HG03135 (cell line): Measurements from ENCODE around the gene TAS2R10.
"Not testable (repeated sequence)": the region's sequence is repeated elsewhere in the genome, so short reads cannot be mapped to it uniquely, and the experiment has no call there.

Experiments used
- ATAC-seq: cut with Tn5 transposase; IDR thresholded peaks from one replicate; pipeline ENCODE4 v1.9.1; 2021; ENCODE audit warnings: mild to moderate bottlenecking, moderate library complexity; ENCODE audit not compliant: unreplicated experiment

TAS2R10 gene

GRCh38 chr12:10826258-10826657, at the start of gene TAS2R10:
Gene TAS2R10, minus strand, starts transcription at chr12:10826358. Its CDS starts 89 bp downstream, at chr12:10826269.
- ATAC-seq: no peak

DNA sequence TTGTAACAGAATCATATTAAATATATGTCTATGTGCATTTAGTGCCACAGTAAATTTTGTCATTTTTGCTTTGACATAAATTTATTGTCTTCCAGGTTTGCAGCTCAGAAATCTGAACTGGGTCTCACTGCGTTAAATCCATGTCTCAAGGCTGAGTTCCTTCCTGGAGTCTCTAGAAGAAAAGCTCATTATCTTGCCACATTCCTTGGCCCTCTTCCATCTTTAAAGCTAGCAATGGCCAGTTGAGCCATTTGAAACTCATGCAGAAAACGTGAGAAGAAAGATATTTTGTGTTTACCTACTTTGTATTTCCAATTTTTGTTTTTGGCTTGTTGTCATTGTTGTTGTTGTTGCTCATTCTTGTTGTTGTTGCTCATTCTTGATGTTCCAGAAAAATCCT, 47.2 kb upstream of the TAS2R10 start:
- no peak for ATAC-seq

DNA sequence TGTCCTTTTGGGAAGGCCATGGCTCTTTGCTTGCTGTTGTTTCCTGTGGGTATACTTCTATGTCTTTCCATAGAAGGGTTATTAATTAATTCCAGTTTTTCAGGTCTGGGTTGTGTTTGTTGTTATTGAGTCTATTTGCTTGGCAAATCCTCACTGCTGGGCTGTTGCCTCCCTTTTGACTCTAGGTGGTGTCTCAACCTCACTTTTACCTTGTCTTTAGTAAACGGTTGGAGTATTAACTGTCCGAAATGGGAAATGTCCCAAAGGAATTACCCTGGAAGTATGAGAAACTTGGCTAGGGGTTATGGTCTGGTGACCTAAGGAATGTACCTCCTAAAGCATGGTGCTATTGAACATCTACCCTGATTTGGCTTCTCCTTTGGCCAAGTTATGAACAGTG, 41.2 kb upstream of the TAS2R10 start:
- no peak for ATAC-seq

GRCh38 chr12:10863512-10864218, 37.5 kb upstream of the TAS2R10 start:
- ATAC-seq: no peak

DNA sequence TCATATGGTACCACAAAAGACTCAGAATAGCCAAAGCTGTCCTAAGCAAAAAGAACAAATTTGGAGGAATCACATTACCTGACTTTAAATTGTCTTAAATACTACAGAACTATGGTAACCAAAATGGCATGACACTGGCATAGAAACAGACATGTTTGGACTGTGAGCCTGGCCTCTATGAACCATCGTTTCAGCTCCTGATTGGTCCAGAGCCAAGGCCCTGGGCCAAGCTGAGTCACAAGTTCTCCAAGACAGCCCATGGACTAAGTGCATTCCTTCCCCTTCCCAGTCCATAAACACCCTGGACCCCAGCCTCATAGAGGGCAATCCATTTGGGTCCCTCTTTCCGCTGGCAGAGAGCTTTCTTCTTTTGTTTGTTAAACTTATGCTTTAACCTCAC, 35.2 kb upstream of the TAS2R10 start:
- no peak for ATAC-seq

DNA sequence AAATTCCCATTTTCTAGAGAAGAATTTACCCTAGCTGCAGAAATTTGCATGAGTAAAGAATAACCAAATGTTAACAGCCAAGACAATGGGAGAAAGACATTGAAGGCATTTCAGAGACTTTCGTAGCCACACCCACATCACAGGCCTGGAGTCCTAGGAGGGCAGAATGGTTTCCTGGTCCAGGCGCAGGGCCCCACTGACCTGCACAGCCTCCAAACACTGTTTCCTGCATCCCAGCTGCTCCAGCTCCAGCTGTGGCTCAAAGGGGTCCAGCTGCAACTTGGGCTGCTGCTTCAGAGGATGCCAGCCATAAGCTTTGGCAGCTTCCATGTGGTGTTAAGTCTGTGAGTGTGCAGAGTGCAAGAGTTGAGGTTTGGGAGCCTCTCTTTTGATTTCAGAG, 29.6 kb upstream of the TAS2R10 start:
- no peak for ATAC-seq

- no peak for ATAC-seq
Measured at GRCh38 chr12:10853776-10854175, 27.6 kb upstream of the TAS2R10 start.

DNA sequence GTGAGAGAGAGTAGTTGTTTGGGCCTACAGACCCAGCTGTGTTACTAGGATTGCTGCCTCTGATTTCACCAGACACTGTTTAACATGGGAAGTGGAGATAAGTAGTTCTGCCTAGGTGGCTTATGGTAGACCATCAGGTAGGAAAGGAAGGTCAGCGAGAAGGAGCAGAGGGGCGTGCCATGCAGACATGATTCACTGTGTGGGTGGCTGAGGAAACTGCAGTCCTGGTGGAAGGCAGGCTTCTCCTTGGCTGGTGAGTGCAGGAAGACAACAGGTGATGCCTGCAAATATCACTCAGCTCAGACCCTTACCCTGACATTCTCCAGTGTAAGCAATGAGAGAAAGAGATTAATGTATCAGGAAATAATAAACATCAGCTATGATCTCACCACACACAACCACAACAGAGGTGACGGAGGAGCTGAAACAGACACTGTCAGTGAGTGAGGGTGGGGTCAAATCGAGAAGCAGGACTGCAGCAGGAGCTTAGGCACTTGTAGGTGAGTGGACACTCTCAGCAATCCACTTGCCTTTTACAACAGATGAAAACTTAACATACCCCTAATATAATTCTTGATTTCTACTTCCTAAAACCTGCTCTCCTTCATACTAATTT, 25.2 kb upstream of the TAS2R10 start:
- ATAC-seq: no peak

DNA sequence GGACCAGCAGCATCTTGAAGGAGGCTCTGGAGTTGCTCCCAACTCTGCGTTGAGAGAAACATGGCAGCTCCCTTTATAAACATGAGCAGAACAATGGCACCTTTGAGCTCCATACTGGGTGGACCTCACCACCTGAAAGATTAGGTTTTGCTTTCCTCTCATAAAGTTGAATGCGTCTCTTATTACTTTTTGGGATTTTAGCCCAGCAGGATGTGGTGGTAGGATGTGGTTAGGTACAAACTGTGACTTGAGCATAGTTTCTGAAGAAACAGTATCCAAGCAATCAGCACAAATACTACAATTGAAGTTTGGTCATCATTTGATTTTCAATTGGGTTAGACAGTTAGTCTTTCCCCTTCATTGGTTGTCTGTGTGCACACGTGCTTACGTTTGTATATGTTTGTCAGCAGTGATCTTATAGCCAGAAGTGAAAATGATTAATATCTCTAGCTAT, 23.3 kb upstream of the TAS2R10 start, which contains the start of gene PRR4:
Gene PRR4, minus strand, starts transcription at position 51 of the 454 bp plus-strand sequence. Its CDS starts 38 bp downstream, at position 13.
- ATAC-seq: no peak

DNA sequence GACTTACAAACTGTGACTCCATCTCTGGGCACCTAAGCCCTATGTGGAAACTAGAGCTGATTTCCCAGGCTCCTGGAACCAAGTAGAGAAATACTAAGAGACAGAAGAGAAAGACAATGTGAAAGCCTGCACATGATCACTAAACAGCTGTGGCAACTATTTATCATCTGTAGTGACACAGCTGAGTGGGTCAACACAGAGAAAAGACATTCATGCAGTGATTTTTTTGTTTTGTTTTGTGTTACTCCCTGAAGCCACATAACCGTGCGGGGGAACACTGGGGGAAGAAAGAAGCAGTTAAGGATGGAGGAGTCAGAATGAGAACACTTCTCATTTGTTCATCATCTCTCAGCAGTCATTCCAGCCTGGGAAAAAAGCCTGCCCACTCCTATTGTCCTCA, 21.6 kb upstream of the TAS2R10 start:
- no peak for ATAC-seq

- no peak for ATAC-seq
Measured at GRCh38 chr12:10842862-10843261, 16.7 kb upstream of the TAS2R10 start.

DNA sequence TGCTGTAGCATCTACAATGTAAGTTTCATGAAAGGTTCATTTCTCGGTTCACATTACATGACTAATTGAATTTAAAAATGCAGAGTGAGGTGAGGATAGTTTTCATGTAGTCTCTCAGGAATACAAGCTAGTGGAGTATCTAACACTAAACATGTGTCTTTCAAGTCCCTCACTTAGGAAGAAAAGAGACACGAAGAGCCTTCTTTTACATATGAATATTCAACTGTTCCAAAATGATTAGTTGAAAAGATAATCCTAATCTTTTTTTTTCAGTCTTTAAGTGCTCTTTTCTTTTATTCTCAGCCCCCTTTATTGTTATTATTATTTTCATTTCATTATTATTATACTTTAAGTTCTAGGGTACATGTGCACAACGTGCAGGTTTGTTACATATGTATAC, 12.3 kb upstream of the TAS2R10 start:
- no peak for ATAC-seq

- ATAC-seq: no peak
Measured at GRCh38 chr12:10829994-10830393, 3.8 kb upstream of the TAS2R10 start.

- ATAC-seq: no peak
Measured at GRCh38 chr12:10824957-10825356, 1.2 kb downstream of the TAS2R10 start.

- no peak for ATAC-seq
Measured at GRCh38 chr12:10811883-10812536, 14.1 kb downstream of the TAS2R10 start.

DNA sequence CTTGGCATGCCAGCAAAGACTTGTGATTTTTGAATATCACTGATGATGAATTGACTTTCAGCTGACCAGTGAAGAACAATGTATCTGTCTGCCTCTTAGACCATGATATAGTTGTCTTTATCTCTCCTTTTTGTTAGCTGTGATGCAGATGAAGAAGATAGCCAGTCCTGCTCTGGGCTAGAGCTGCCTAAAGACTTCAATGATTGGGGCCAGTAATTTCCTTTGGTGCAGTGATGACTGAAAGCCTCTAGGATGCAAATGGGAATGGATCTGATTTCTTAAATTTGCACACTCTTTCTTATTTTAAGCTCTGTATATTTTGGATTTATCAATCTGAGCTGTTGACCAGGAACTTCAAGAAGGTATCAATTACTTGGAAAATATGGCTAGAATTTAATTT, 16.1 kb downstream of the TAS2R10 start, which contains the start of gene TAS2R9:
Gene TAS2R9, minus strand, starts transcription at position 101 of the 400 bp plus-strand sequence. Its CDS starts 93 bp downstream, at position 8.
- no peak for ATAC-seq

DNA sequence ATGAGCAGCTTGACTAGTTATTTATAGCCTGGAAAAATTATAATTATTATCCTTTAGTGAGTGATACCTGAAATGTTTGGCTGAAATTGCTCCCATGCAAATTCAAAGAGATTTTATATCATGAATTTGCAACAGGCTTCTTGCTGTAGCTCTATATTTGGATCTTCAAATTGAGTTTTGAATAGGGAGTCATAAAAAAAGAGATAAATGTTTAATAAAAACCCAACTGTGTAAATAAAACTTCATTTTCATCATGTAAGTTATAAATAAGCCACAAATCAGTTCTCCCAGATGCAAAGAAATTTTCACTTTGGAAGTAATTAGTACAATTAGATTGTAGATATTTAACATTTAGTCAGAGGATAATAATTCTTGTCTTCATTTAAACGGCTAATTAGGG, 19.0 kb downstream of the TAS2R10 start, which contains the start of gene TAS2R8:
Gene TAS2R8, minus strand, starts transcription at position 101 of the 400 bp plus-strand sequence. CDS start 306 bp downstream, outside the sequence.
- no peak for ATAC-seq

- ATAC-seq: no peak
Measured at GRCh38 chr12:10802587-10802986, 23.6 kb downstream of the TAS2R10 start, which contains the start of gene TAS2R7. Gene TAS2R7, minus strand, starts transcription at chr12:10802627. Its CDS starts 57 bp downstream, at chr12:10802570.

DNA sequence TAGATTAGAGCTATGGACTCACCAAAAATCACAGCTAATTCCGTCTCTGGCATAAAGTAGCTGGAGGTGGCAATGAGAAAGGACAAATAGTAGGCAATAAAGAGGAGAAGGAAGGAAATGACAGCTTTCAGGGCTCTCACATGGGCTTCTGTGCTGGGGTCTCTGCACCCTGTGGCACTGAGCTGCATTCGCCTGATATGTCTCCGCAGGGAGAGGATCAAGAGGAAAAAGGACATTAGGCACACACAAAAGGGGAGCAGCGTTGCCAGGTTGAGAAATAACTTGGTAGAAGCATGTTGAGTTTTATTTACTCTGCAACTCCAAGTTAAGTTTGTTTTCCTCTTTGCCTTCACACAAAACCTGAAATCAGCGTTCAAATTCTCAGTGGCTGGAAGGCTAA, 24.4 kb downstream of the TAS2R10 start:
- ATAC-seq: no peak

DNA sequence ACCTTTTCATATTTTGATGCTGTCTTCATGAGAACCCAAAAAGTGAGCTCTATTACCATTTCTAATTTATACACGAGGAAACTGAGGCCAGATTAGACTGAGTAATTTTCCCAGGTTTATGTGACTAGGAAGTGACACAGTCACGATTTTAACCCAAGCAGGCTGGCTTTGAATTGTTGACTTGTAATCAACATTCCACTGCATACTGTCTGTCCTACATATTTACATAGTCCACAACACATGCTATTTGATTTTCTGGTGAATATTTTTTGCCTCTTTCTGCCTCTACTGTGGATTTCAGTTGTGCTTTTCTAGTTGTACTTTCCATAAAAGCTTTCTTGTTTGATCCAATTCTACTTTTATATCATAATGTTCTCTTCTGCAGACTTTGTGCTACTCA, 31.9 kb downstream of the TAS2R10 start:
- no peak for ATAC-seq

DNA sequence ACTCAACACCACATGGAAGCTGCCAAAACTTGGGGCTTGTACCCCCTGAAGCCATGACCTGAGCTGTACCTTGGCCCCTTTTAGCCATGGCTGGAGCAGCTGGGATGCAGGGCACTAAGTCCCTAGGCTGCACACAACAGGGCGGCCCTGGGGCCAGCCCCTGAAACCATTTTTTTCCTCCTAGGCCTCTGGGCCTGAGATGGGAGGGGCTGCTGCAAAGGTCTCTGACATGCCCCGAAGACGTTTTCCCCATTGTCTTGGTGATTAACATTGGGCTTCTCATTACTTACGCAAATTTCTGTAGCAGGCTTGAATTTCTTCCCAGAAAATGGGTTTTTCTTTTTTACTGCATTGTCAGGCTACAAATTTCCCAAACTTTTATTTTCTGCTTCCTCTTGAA, 34.4 kb downstream of the TAS2R10 start:
- ATAC-seq: not testable (repeated sequence)

DNA sequence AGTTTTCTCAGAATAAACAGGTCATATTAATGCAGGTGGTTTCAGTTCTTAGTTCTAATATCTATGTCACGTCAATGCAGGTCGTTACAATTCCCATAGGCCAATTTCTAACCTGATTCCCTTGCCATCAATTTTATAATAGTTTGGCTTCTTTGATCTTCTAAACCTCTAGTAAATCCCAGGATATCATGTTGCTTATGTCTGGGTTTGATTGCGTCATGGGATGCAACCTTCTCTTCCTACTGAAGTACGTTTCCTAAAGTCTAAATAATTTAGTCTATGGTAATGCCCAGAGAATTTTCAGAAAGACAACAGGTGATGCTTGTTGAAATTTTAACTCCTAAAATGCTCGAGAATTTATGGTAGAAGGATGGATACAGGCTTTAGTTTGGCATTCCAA, 42.9 kb downstream of the TAS2R10 start:
- no peak for ATAC-seq
